COLO829 (cell line): ENCODE data around the gene KIF18A.
"Not testable (repeated sequence)": the region's sequence is repeated elsewhere in the genome, so short reads cannot be mapped to it uniquely, and the experiment has no call there.

ENCODE experiments used
- DNase-seq: peaks from one replicate; pipeline ENCODE4 v3.0.0; 2012; ENCODE audit warnings: low spot score

The KIF18A gene

GRCh38 chr11:28106353-28107043 is 1.5 kb downstream of the KIF18A start:
- no peak for DNase-seq

DNA sequence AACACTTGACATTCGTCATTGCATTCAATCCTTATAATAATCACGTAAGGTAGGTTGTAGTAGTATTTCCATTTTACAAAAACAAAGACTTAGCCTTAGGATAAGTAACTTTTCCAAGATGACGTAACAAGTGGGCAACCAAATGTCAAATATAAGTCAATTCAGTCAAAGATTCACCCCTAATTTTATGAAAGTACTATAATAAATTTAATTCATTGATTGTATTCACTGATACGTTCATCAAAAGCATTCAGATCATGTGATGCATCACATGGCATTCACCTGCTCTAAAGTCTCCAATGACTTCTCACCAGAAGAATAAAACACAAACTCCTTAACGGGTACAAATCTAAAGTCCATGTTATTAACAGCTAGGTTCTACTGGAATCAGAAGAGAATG is 2.1 kb downstream of the KIF18A start:
- DNase-seq, result no peak

DNA sequence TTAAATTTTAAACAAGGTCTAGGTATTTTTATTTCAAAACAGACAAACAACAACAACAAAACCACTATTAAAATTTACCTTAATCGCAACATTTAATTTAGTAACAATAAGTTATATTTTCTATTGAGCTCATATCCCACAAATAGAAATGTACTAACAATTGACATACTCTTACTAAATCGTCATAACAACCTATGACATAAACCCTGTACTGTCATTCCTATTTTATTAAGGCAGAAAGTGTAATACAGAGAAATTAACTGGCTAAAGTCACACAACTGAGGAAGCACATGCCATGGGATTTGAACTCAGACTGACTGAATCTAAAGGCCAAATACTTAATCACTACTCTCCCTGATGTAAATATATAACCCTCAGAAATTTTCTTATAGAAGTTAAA is 3.0 kb downstream of the KIF18A start:
- no peak for DNase-seq

DNA sequence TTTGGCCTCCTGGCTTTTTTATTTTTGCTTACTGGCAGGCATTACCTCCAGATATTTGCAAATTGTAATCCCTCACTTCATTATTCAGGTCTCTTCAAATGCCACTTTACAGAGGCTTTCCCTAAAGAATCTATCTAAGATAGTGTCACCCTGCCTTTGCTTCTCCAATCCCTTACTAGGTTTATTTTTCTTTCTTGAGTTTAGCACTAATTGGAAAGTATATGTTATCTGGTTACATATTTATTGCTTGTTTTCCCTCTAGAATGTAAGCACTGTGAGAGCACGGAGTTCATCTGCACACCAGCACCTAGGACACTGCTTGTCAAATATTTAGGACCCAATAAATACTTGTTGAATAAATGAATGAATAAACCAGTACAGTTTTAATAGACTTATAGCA is 3.5 kb downstream of the KIF18A start:
- no peak for DNase-seq

GRCh38 chr11:28102300-28102699 is 5.7 kb downstream of the KIF18A start:
- DNase-seq, result not testable (repeated sequence)

DNA sequence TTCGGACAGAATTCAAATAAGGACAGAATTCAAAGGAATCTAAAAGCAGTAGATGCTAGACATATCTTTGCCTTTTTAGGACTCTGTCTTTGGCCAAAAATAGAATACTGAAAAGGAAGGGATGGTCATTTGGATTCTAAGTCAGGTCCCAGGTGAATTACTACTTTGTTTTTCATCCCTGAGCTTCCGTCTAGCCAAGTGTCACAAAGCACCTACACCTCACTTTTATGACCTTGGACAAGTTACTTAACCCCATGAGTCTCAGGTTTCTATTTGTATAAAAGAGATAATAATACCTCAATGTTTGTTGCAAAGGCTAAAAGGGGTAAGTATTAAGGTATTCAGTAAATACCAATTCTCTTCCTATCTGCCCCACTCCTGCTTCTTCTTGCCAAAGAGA is 7.3 kb downstream of the KIF18A start:
- no peak for DNase-seq

DNA sequence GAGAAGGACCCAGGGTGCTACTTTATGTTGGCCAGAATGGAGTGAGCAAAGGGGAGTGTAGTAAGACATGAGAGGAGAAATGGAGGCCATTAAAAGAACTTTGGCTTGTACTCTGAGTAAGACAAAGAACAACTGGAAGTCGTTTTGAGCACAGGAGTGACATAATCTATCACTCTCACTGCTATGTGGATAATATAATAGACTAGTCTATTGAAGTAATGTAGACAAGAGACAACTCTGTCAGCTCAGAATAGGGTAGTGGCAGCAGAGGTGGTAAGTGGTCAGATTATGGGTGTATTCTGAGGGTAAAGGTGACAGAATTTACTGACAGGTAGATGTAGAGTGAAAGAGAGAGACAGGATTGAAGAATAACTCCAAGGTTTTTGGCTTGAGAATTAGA is 8.2 kb downstream of the KIF18A start:
- DNase-seq, result no peak

GRCh38 chr11:28098257-28098656 is 9.7 kb downstream of the KIF18A start:
- DNase-seq, result no peak

DNA sequence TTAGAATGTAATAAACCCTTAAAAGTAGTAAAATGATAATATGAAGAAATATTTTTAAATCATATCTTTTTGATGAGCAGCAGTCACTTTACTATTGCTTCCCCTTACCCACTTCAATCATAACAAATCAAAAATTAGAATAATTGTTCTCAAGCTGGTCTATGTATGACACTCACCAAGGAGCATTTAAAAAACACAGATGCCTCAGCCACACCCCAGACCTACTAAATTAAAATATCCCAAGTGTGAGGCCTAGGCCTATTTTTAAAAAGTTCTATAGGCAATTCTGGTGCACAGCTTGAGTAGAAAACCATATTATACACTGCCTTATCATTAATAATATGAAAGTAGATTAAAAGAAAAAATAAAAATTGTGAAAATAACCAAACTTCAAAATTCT is 15.2 kb downstream of the KIF18A start:
- no peak for DNase-seq

DNA sequence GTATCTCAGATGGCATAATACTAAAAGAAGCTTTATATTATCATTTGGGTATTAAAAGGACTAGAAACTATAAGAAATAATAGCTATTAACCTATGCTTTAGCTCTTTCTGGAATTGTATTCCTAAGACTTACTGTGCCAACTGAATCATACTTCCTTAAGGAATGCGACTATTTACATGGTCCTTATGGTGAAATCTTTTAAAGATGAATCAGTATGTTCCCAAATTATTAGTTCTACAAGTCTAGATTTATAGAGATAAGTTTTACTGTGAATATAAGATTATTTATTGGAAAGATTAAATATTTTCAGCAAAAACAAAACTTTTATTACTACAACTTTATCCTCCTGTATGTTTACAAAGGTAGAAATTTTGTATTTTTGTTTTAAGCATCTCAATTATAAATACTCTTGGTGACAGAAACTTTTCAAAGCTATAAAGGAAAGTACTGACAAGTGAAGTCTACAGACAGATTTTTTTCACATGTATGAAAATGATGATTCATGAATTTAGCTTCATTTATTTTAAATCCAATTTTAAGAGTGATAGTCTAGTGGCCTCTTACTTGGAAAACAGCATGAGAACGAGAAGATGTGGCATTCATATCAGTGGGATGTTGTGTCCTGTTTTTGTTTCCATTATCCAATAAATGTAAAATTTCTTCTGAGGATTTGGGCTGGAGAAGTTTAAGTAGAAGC is 17.8 kb downstream of the KIF18A start:
- DNase-seq, result no peak

- DNase-seq, result no peak
Measured at GRCh38 chr11:28089378-28089777, 18.6 kb downstream of the KIF18A start.

- DNase-seq, result not testable (repeated sequence)
Measured at GRCh38 chr11:28087693-28088092, 20.3 kb downstream of the KIF18A start.

DNA sequence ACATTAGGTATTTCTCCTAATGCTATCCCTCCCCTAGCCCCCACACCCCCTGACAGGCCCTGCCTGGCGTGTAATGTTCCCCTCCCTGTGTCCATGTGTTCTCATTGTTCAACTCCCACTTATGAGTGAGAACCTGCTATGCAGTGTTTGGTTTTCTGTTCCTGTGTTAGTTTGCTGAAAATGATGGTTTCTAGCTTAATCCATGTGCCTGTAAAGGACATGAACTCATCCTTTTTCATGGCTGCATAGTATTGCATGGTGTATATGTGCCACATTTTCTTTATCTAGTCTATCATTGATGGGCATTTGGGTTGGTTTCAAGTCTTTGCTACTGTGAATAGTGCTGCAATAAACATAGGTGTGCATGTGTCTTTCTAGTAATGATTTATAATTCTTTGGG is 20.8 kb downstream of the KIF18A start:
- not testable (repeated sequence) for DNase-seq

GRCh38 chr11:28086569-28086968 is 21.4 kb downstream of the KIF18A start:
- no peak for DNase-seq

- DNase-seq, result no peak
Measured at GRCh38 chr11:28083118-28083517, 24.8 kb downstream of the KIF18A start.

- DNase-seq, result no peak
Measured at GRCh38 chr11:28077521-28077920, 30.4 kb downstream of the KIF18A start.

DNA sequence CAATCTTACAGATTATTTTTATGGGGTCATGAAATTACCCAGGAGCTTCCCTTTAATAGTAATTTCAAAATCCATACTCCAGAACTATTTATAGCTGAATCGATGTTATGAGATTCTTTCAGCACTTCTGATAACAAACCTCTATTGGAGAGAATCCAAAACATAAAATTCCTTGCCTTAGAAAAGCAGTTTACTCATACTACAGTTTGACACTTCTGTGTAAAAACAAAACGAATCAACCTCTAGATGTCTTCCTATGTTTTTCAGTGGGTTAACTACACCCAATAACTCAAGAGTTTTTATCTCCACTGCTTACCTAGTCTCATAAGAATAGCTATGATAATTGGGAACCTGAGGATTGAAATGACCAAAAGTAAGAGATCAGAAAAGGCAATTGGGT is 35.6 kb downstream of the KIF18A start:
- no peak for DNase-seq

GRCh38 chr11:28071305-28071704 is 36.7 kb downstream of the KIF18A start:
- no peak for DNase-seq

- DNase-seq, result no peak
Measured at GRCh38 chr11:28058333-28058732, 49.6 kb downstream of the KIF18A start.

GRCh38 chr11:28054821-28055220 is 53.1 kb downstream of the KIF18A start:
- DNase-seq, result no peak

DNA sequence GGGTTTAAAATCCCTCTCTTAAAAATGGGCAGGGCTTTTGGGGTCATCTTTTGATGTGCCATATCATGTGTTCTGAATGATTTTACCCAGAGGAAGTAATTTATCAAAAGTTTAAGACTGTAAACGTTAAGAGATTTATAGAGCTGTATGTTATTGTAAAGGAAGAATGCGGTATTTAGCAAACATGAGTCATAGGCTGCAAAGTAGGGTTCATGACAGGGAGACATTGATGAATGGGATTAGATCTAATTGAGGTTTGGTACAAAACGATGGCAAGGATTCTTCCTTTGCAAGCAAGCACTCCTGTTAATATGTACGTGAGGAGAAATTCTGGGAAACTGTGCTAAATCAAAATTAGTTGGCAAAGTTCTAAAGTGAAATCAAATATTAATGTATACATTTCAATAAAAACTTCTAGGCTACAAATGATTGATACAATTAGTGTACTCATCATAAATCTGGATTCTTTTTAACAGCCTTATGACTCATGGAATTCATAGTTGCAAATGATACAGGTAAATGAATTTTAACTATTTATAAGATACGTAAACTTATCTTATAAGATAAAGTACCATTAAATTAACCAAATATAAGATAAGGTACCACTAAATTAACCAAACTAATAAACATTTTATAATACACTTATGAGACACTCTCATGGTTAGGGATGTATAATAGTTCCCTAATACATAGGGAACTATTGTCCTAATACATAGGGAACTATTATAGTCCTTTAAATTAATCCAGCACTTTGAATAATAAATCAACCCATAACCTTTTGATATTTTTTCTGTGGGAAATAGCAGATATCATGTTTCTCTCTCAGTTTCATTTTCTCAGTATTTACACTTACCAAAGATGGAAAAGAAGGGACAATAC is 58.4 kb downstream of the KIF18A start:
- DNase-seq, result peak; percentile 60

DNA sequence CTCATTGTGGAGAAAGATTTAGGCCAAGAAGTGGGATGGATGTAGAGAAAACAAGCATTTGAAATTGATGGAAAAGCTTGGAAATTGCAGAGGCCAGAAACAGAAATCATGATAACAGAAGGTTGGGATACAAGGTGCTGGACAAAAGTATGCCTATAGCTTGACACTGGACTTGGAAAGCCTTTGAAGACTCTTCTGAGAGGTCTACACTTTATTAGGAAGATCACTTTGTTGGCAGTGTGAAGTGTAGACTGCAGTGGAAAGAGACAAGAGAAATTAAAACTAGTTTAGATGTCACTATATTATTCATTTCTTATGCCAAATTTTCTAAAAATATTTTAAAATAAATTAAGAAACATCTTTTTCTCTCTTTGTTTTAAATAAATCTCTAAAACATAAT is 59.1 kb downstream of the KIF18A start:
- no peak for DNase-seq
